ENCODE measurements around the gene CMTM3.

CMTM3 gene

GRCh38 chr16:66574081-66574480 is 30.4 kb upstream of the CMTM3 start:
- H2BK12ac ChIP-seq (ENCODE audit: low read length): no peak overlapping the region
- H3K36me3 ChIP-seq (ENCODE audit: control insufficient read depth in 1 of 2, insufficient read depth in 2 of 2, low read length in 2 of 2): no peaks in the 10 kb centered on the region
- no peak overlapping the region for H3K9ac ChIP-seq (ENCODE audit: low read length)
- H3K27ac ChIP-seq (ENCODE audit: low read depth, low read length): no peak overlapping the region
- no peak for DNase-seq
- no peaks in the 10 kb centered on the region for H3K9me3 ChIP-seq (ENCODE audit: insufficient read depth, low read depth, low read length)
- no peak overlapping the region for H2BK120ac ChIP-seq (ENCODE audit: insufficient read depth, low read length, poor library complexity)
- H4K8ac ChIP-seq (ENCODE audit: low read depth, low read length): no peak overlapping the region
- WGBS (ENCODE audit: extremely low coverage, insufficient coverage, insufficient read length): no CpG with 5 or more reads among the region's 1 CpG
- no peak overlapping the region for H2AK5ac ChIP-seq (ENCODE audit: low read length)
- H4K91ac ChIP-seq (ENCODE audit: low read depth, low read length): no peak overlapping the region
- no peaks in the 10 kb centered on the region for H3K79me2 ChIP-seq (ENCODE audit: control insufficient read depth, insufficient read depth, low read length, poor library complexity)
- H3K18ac ChIP-seq (ENCODE audit: low read length): no peak overlapping the region
- H3K27me3 ChIP-seq (ENCODE audit: insufficient read depth, low read length): peaks cover 2% of the 10 kb centered on the region
- H2AFZ ChIP-seq (ENCODE audit: insufficient read depth, low read length, poor library complexity): no peak overlapping the region
- no peaks in the 10 kb centered on the region for H3K4me1 ChIP-seq (ENCODE audit: control insufficient read depth in 1 of 2, insufficient read depth in 2 of 2, low read length in 2 of 2)
- H4K12ac ChIP-seq (ENCODE audit: low read depth, low read length): no peak overlapping the region
- H3K23ac ChIP-seq (ENCODE audit: low read length): no peak overlapping the region
- H3K4me2 ChIP-seq (ENCODE audit: low read length): no peak overlapping the region
- no peak overlapping the region for H3K4me3 ChIP-seq (ENCODE audit: low read depth, low read length)
- no peak overlapping the region for H2BK5ac ChIP-seq (ENCODE audit: low read depth, low read length, poor library complexity)
- H3K14ac ChIP-seq (ENCODE audit: low read length): no peak overlapping the region
- no peaks in the 10 kb centered on the region for H3K79me1 ChIP-seq (ENCODE audit: low read length)
- no peak overlapping the region for H3K4ac ChIP-seq (ENCODE audit: low read depth, low read length)

GRCh38 chr16:66574531-66574930 is 30.0 kb upstream of the CMTM3 start:
- Histone ChIP-seq H3K23ac (ENCODE audit: low read length) (no peak overlapping the region), H3K27me3 (ENCODE audit: insufficient read depth, low read length) (peaks cover 2% of the 10 kb centered on the region), H3K79me2 (ENCODE audit: control insufficient read depth, insufficient read depth, low read length, poor library complexity) (no peaks in the 10 kb centered on the region), H4K12ac (ENCODE audit: low read depth, low read length) (no peak overlapping the region), H2AFZ (ENCODE audit: insufficient read depth, low read length, poor library complexity) (no peak overlapping the region), H3K9me3 (ENCODE audit: insufficient read depth, low read depth, low read length) (no peaks in the 10 kb centered on the region), H2BK120ac (ENCODE audit: insufficient read depth, low read length, poor library complexity) (no peak overlapping the region), H3K36me3 (ENCODE audit: control insufficient read depth in 1 of 2, insufficient read depth in 2 of 2, low read length in 2 of 2) (no peaks in the 10 kb centered on the region), H2BK12ac (ENCODE audit: low read length) (no peak overlapping the region), H3K4me1 (ENCODE audit: control insufficient read depth in 1 of 2, insufficient read depth in 2 of 2, low read length in 2 of 2) (no peaks in the 10 kb centered on the region), H3K79me1 (ENCODE audit: low read length) (no peaks in the 10 kb centered on the region), H3K9ac (ENCODE audit: low read length) (no peak overlapping the region), H3K14ac (ENCODE audit: low read length) (no peak overlapping the region), H4K8ac (ENCODE audit: low read depth, low read length) (no peak overlapping the region), H4K91ac (ENCODE audit: low read depth, low read length) (no peak overlapping the region), H3K18ac (ENCODE audit: low read length) (no peak overlapping the region), H2BK5ac (ENCODE audit: low read depth, low read length, poor library complexity) (no peak overlapping the region), H3K4me2 (ENCODE audit: low read length) (no peak overlapping the region), H2AK5ac (ENCODE audit: low read length) (no peak overlapping the region), H3K4ac (ENCODE audit: low read depth, low read length) (no peak overlapping the region), H3K4me3 (ENCODE audit: low read depth, low read length) (no peak overlapping the region), H3K27ac (ENCODE audit: low read depth, low read length) (no peak overlapping the region)
- no peak for DNase-seq
- no CpG with 5 or more reads among the region's 3 CpGs for WGBS (ENCODE audit: extremely low coverage, insufficient coverage, insufficient read length)

- H3K9me3 ChIP-seq (ENCODE audit: insufficient read depth, low read depth, low read length): no peaks in the 10 kb centered on the region
- DNase-seq: no peak
- H3K4me2 ChIP-seq (ENCODE audit: low read length): no peak overlapping the region
- H4K8ac ChIP-seq (ENCODE audit: low read depth, low read length): no peak overlapping the region
- H2BK120ac ChIP-seq (ENCODE audit: insufficient read depth, low read length, poor library complexity): no peak overlapping the region
- WGBS (ENCODE audit: extremely low coverage, insufficient coverage, insufficient read length): no CpG with 5 or more reads among the region's 3 CpGs
- H2AFZ ChIP-seq (ENCODE audit: insufficient read depth, low read length, poor library complexity): no peak overlapping the region
- no peak overlapping the region for H4K12ac ChIP-seq (ENCODE audit: low read depth, low read length)
- no peak overlapping the region for H2AK5ac ChIP-seq (ENCODE audit: low read length)
- H3K9ac ChIP-seq (ENCODE audit: low read length): no peak overlapping the region
- no peak overlapping the region for H3K23ac ChIP-seq (ENCODE audit: low read length)
- no peaks in the 10 kb centered on the region for H3K79me2 ChIP-seq (ENCODE audit: control insufficient read depth, insufficient read depth, low read length, poor library complexity)
- no peaks in the 10 kb centered on the region for H3K36me3 ChIP-seq (ENCODE audit: control insufficient read depth in 1 of 2, insufficient read depth in 2 of 2, low read length in 2 of 2)
- H3K4me3 ChIP-seq (ENCODE audit: low read depth, low read length): no peak overlapping the region
- H3K14ac ChIP-seq (ENCODE audit: low read length): no peak overlapping the region
- no peak overlapping the region for H4K91ac ChIP-seq (ENCODE audit: low read depth, low read length)
- no peaks in the 10 kb centered on the region for H3K79me1 ChIP-seq (ENCODE audit: low read length)
- H3K18ac ChIP-seq (ENCODE audit: low read length): no peak overlapping the region
- no peak overlapping the region for H2BK12ac ChIP-seq (ENCODE audit: low read length)
- H3K27me3 ChIP-seq (ENCODE audit: insufficient read depth, low read length): peaks cover 2% of the 10 kb centered on the region
- H3K4ac ChIP-seq (ENCODE audit: low read depth, low read length): no peak overlapping the region
- no peaks in the 10 kb centered on the region for H3K4me1 ChIP-seq (ENCODE audit: control insufficient read depth in 1 of 2, insufficient read depth in 2 of 2, low read length in 2 of 2)
- H2BK5ac ChIP-seq (ENCODE audit: low read depth, low read length, poor library complexity): no peak overlapping the region
- no peak overlapping the region for H3K27ac ChIP-seq (ENCODE audit: low read depth, low read length)
Measured at GRCh38 chr16:66575060-66575459, 29.4 kb upstream of the CMTM3 start.

- no peak overlapping the region for H4K91ac ChIP-seq (ENCODE audit: low read depth, low read length)
- peaks cover 4 to 5% of the 10 kb centered on the region in 2 experiments for H3K4me1 ChIP-seq (ENCODE audit: control insufficient read depth in 1 of 2, insufficient read depth in 2 of 2, low read length in 2 of 2)
- H3K4me3 ChIP-seq (ENCODE audit: low read depth, low read length): no peak overlapping the region
- H3K9ac ChIP-seq (ENCODE audit: low read length): no peak overlapping the region
- no peaks in the 10 kb centered on the region for H3K79me1 ChIP-seq (ENCODE audit: low read length)
- WGBS (ENCODE audit: extremely low coverage, insufficient coverage, insufficient read length): no CpG with 5 or more reads among the region's 5 CpGs
- H2BK12ac ChIP-seq (ENCODE audit: low read length): no peak overlapping the region
- no peaks in the 10 kb centered on the region for H3K36me3 ChIP-seq (ENCODE audit: control insufficient read depth in 1 of 2, insufficient read depth in 2 of 2, low read length in 2 of 2)
- H2BK120ac ChIP-seq (ENCODE audit: insufficient read depth, low read length, poor library complexity): no peak overlapping the region
- no peaks in the 10 kb centered on the region for H3K79me2 ChIP-seq (ENCODE audit: control insufficient read depth, insufficient read depth, low read length, poor library complexity)
- H3K4ac ChIP-seq (ENCODE audit: low read depth, low read length): no peak overlapping the region
- no peak overlapping the region for H3K18ac ChIP-seq (ENCODE audit: low read length)
- no peak overlapping the region for H3K23ac ChIP-seq (ENCODE audit: low read length)
- H3K4me2 ChIP-seq (ENCODE audit: low read length): no peak overlapping the region
- no peaks in the 10 kb centered on the region for H3K9me3 ChIP-seq (ENCODE audit: insufficient read depth, low read depth, low read length)
- no peak overlapping the region for H4K8ac ChIP-seq (ENCODE audit: low read depth, low read length)
- no peak overlapping the region for H2AFZ ChIP-seq (ENCODE audit: insufficient read depth, low read length, poor library complexity)
- H3K14ac ChIP-seq (ENCODE audit: low read length): no peak overlapping the region
- no peak overlapping the region for H3K27ac ChIP-seq (ENCODE audit: low read depth, low read length)
- DNase-seq: no peak
- peaks cover 2% of the 10 kb centered on the region for H3K27me3 ChIP-seq (ENCODE audit: insufficient read depth, low read length)
- no peak overlapping the region for H2AK5ac ChIP-seq (ENCODE audit: low read length)
- H4K12ac ChIP-seq (ENCODE audit: low read depth, low read length): no peak overlapping the region
- no peak overlapping the region for H2BK5ac ChIP-seq (ENCODE audit: low read depth, low read length, poor library complexity)
Measured at GRCh38 chr16:66576296-66576695, 28.2 kb upstream of the CMTM3 start.

Data from trophoblast cell (in vitro differentiated cells and primary cell).